ENCODE results near the gene FRMPD3. TPM values are rescaled to one million over a fixed set of nuclear protein-coding genes. Genes with fewer than 3 reads are reported as not detected.

Gene FRMPD3
- total and polyA plus RNA-seq, 2 experiments from 2014 or later = 0.11 to 1.4 TPM

GRCh38 chrX:107480272-107480671 lies 30.8 kb downstream of the FRMPD3 start (continued):
- TF ChIP-seq ZNF462 (CRISPR knock-in tag; IDR thresholded peaks at IDR 0.05) = no peak

DNA sequence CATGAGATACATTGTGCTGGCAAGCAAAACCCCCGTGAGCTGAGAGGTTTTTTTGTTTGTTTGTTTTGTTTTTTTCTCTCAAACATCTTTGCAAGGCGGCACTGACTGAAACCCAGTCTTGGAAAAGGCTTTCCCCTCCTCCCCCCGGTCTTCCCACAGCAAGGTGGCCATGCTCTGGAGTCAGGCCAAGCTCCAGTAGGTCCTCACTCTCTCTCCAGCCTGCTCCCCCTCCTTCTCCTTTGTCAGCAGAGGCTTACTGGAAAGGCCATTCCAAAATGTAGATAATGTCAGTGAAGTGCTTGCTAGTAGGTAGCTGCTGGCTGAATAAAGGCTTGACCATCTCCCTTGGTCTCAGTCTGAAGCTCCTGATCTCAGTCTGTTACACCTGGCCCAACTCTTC lies 32.6 kb downstream of the FRMPD3 start:
- H3K9me3 Mint-ChIP-seq = no peaks in the 10 kb centered on the region
- Histone ChIP-seq H3K79me2 (replicated peaks; ENCODE audit: insufficient read depth) (no peaks in the 10 kb centered on the region), H3K4me2 (no peak overlapping the region), H4K20me1 (replicated peaks; ENCODE audit: insufficient read depth) (no peaks in the 10 kb centered on the region), H2AFZ (no peak overlapping the region), H3F3A (replicated peaks; ENCODE audit: low read depth) (no peaks in the 10 kb centered on the region), H3K9me2 (ENCODE audit: insufficient read depth) (no peaks in the 10 kb centered on the region), H3K27me3 (ENCODE audit: insufficient read depth) (no peaks in the 10 kb centered on the region), H3K36me3 (ENCODE audit: insufficient read depth) (no peaks in the 10 kb centered on the region), H3K4me1 (ENCODE audit: insufficient read depth) (no peaks in the 10 kb centered on the region), H3K27ac (ENCODE audit: low read depth) (no peak overlapping the region), H3K4me3 (no peak overlapping the region)
- no peak overlapping the region for H3K27ac Mint-ChIP-seq
- no peaks in the 10 kb centered on the region for H3K36me3 Mint-ChIP-seq (ENCODE audit: low read depth)
- ATAC-seq = no peak
- H3K27me3 Mint-ChIP-seq (ENCODE audit: insufficient read depth, low read depth, poor library complexity) = peaks cover 2% of the 10 kb centered on the region
- no peak overlapping the region for H3K4me3 Mint-ChIP-seq
- DNase-seq (ENCODE audit: low spot score) = no peak
- peaks cover 14% of the 10 kb centered on the region; the same call in 2 of the 3 replicates for H3K4me1 Mint-ChIP-seq
- TF ChIP-seq JUNB (IDR thresholded peaks at IDR 0.05; ENCODE audit: unreplicated experiment) = no peak
- no peak for TF ChIP-seq ZNF331 (CRISPR knock-in tag; IDR thresholded peaks at IDR 0.05; ENCODE audit: low read depth)
- TF ChIP-seq STAT1 (IDR thresholded peaks at IDR 0.05; ENCODE audit: unreplicated experiment) = no peak
- TF ChIP-seq REST (IDR thresholded peaks at IDR 0.05; ENCODE audit: unreplicated experiment) = no peak
- no peak for TF ChIP-seq CTCF (conservative IDR thresholded peaks at IDR 0.05; ENCODE audit: low read depth in 2 of 2)
- no peak for TF ChIP-seq POLR2AphosphoS5 (IDR thresholded peaks at IDR 0.05; ENCODE audit: low read depth)
- TF ChIP-seq CREB1 (CRISPR knock-in tag; IDR thresholded peaks at IDR 0.05; ENCODE audit: low read depth) = no peak
- TF ChIP-seq, protein P1, sequence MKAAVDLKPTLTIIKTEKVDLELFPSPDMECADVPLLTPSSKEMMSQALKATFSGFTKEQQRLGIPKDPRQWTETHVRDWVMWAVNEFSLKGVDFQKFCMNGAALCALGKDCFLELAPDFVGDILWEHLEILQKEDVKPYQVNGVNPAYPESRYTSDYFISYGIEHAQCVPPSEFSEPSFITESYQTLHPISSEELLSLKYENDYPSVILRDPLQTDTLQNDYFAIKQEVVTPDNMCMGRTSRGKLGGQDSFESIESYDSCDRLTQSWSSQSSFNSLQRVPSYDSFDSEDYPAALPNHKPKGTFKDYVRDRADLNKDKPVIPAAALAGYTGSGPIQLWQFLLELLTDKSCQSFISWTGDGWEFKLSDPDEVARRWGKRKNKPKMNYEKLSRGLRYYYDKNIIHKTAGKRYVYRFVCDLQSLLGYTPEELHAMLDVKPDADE (IDR thresholded peaks at IDR 0.05) = no peak
- no peak for TF ChIP-seq EZH2phosphoT487 (IDR thresholded peaks at IDR 0.05; ENCODE audit: unreplicated experiment)
- no peak for TF ChIP-seq ZNF114 (CRISPR knock-in tag; IDR thresholded peaks at IDR 0.05)

All from GM23338 (cell line).